IMR-90 (cell line): ENCODE data around the gene TRIM73. TPM values are rescaled to one million over a fixed set of nuclear protein-coding genes. Genes with fewer than 3 reads are reported as not detected.
"Not testable (repeated sequence)": the region's sequence is repeated elsewhere in the genome, so short reads cannot be mapped to it uniquely, and the experiment has no call there.

Experiments
- ATAC-seq: fragments of 200-7000 bp; cut with Tn5 transposase; 2 replicates; pipeline ENCODE4 v1.9.1; 2020; ENCODE audit warnings: low read depth, mild to moderate bottlenecking, moderate library complexity
- BruUV-seq: library from RNA; stranded (reverse); fragments of 400-500 nt; replicated peaks from 2 replicates; lab custom pipeline; 2021; lab: Mats Ljungman, UMichigan
- CTCF ChIA-PET: fragments of 300-600 bp; formaldehyde crosslinking; extraction: SDS; loops from one replicate; lab custom pipeline; 2021; ENCODE audit warnings: antibody characterized with exemption; lab: Yijun Ruan, JAX
- POLR2A ChIA-PET: fragments of 300-600 bp; sonication (Branson Sonifier 250); formaldehyde crosslinking; loops from one replicate; lab custom pipeline; 2022; ENCODE audit warnings: antibody characterized with exemption; ENCODE audit not compliant: unreplicated experiment; lab: Charles Lee
- DNase-seq: peaks from one replicate; pipeline ENCODE4 v3.0.0; 2013
- H2AFZ ChIP-seq: replicated peaks from 2 replicates; pipeline ENCODE3; 2013; ENCODE audit warnings: low read length, mild to moderate bottlenecking; ENCODE audit not compliant: poor library complexity
- H2AK5ac ChIP-seq: 2 replicates; pipeline ENCODE4 v1.6.1; 2013; ENCODE audit warnings: low read depth, low read length, inconsistent platforms
- H2AK9ac ChIP-seq: replicated peaks from 2 replicates; pipeline ENCODE3; 2013; ENCODE audit warnings: mild to moderate bottlenecking, low read depth, low read length, moderate library complexity; ENCODE audit not compliant: poor library complexity
- H2BK120ac ChIP-seq: 2 replicates; pipeline ENCODE4 v1.6.1; 2013; ENCODE audit warnings: low read depth, low read length, inconsistent platforms
- H2BK15ac ChIP-seq: 3 replicates; pipeline ENCODE4 v1.6.1; 2013; ENCODE audit warnings: low read depth, low read length, inconsistent platforms
- H2BK20ac ChIP-seq: 2 replicates; pipeline ENCODE4 v1.6.1; 2013; ENCODE audit warnings: low read depth, mild to moderate bottlenecking, inconsistent platforms, low read length, moderate library complexity
- H2BK5ac ChIP-seq: 2 replicates; pipeline ENCODE4 v1.6.1; 2013; ENCODE audit warnings: mild to moderate bottlenecking, low read depth, low read length, inconsistent platforms; ENCODE audit not compliant: poor library complexity, severe bottlenecking
- H3K14ac ChIP-seq: replicated peaks from 2 replicates; pipeline ENCODE4 v1.6.1; 2013; ENCODE audit warnings: low read depth, low read length, inconsistent platforms
- H3K18ac ChIP-seq: 2 replicates; pipeline ENCODE4 v1.6.1; 2013; ENCODE audit warnings: low read depth, low read length, control low read depth
- H3K23ac ChIP-seq: 2 replicates; pipeline ENCODE4 v1.6.1; 2013; ENCODE audit warnings: low read depth, low read length, inconsistent platforms
- H3K27ac ChIP-seq: 2 replicates; pipeline ENCODE4 v1.5.1; 2013; ENCODE audit warnings: mild to moderate bottlenecking, control low read depth, low read length; ENCODE audit not compliant: insufficient read depth
- H3K27me3 ChIP-seq: 2 replicates; pipeline ENCODE4 v1.6.1; 2013; ENCODE audit warnings: low read length; ENCODE audit not compliant: control insufficient read depth, insufficient read depth
- H3K36me3 ChIP-seq: 2 replicates; pipeline ENCODE4 v1.6.1; 2013; ENCODE audit warnings: low read length, mixed read lengths; ENCODE audit not compliant: control insufficient read depth, insufficient read depth
- H3K4ac ChIP-seq: 2 replicates; pipeline ENCODE4 v1.6.1; 2013; ENCODE audit warnings: low read depth, low read length, inconsistent platforms
- H3K4me1 ChIP-seq: 2 replicates; pipeline ENCODE4 v1.6.1; 2013; ENCODE audit warnings: low read length, mixed read lengths; ENCODE audit not compliant: control insufficient read depth, insufficient read depth
- H3K4me2 ChIP-seq: 2 replicates; pipeline ENCODE4 v1.6.1; 2013; ENCODE audit warnings: low read depth, mild to moderate bottlenecking, control low read depth, low read length, moderate library complexity
- H3K4me3 ChIP-seq: 2 replicates; pipeline ENCODE4 v1.5.1; 2013; ENCODE audit warnings: low read depth, mild to moderate bottlenecking, control low read depth, low read length, moderate library complexity; ENCODE audit not compliant: insufficient read depth
- H3K56ac ChIP-seq: 2 replicates; pipeline ENCODE4 v1.6.1; 2013; ENCODE audit warnings: low read length, inconsistent platforms; ENCODE audit not compliant: insufficient read depth; ENCODE audit errors: extremely low read depth
- H3K79me1 ChIP-seq, 2 experiments: 2 replicates each; pipeline ENCODE4 v1.6.1; 2013; ENCODE audit warnings: low read length in 2 of 2, inconsistent platforms in 1 of 2, low read depth in 1 of 2
- H3K9ac ChIP-seq: 2 replicates; pipeline ENCODE4 v1.6.1; 2013; ENCODE audit warnings: low read depth, low read length, control low read depth
- H3K9me1 ChIP-seq: 2 replicates; pipeline ENCODE4 v1.6.1; 2013; ENCODE audit warnings: low read length, inconsistent platforms; ENCODE audit not compliant: insufficient read depth
- H3K9me3 ChIP-seq: 2 replicates; pipeline ENCODE4 v1.6.1; 2013; ENCODE audit warnings: low read length; ENCODE audit not compliant: control insufficient read depth, insufficient read depth
- H4K20me1 ChIP-seq: 2 replicates; pipeline ENCODE4 v1.6.1; 2013; ENCODE audit warnings: low read length, inconsistent platforms; ENCODE audit not compliant: insufficient read depth
- H4K5ac ChIP-seq: 2 replicates; pipeline ENCODE4 v1.6.1; 2013; ENCODE audit warnings: mild to moderate bottlenecking, low read depth, low read length, control low read depth
- H4K8ac ChIP-seq, 2 experiments: 2 replicates each; pipeline ENCODE4 v1.6.1; 2013; ENCODE audit warnings: low read depth in 2 of 2, low read length in 2 of 2, control low read depth in 1 of 2, inconsistent platforms in 1 of 2
- H4K91ac ChIP-seq: 2 replicates; pipeline ENCODE4 v1.6.1; 2013; ENCODE audit warnings: low read depth, low read length, inconsistent platforms; ENCODE audit not compliant: insufficient read depth
- WGBS, 2 experiments: methylation state at CpG; one replicate each; pipeline versions ENCODE4 v1.1.5 to v1.1.7; 2013; ENCODE audit warnings: missing lambda C conversion rate in 2 of 2; ENCODE audit not compliant: insufficient read length in 1 of 2; ENCODE audit errors: extremely low coverage in 2 of 2; 5-methylcytosine and 5-hydroxymethylcytosine counted together
- dilution Hi-C: fragments of 300-500 bp; cut with HindIII; formaldehyde crosslinking; loops from one replicate; pipeline ENCODE4 v1.14.3; 2018; ENCODE audit warnings: low sequenced_read_pairs; ENCODE audit not compliant: unreplicated experiment
- in situ Hi-C: fragments of 300-500 bp; cut with MboI; formaldehyde crosslinking; loops from 3 replicates; pipeline ENCODE4 v1.14.3; 2019; ENCODE audit warnings: low sequenced_read_pairs, inconsistent platforms, mixed read lengths
- intact Hi-C: fragments of 100-400 bp; cut with micrococcal nuclease; formaldehyde crosslinking; loops from 2 replicates; pipeline ENCODE4 v1.10.0; 2022
- polyA plus RNA-seq, 3 experiments: library from polyadenylated mRNA; depleted of rRNA; stranded (reverse); fragments of >200 nt; gene quantifications; 2 replicates each; pipeline ENCODE4 v1.2.3, GENCODE V29; 2012; ENCODE audit warnings: low replicate concordance in 1 of 3
- total RNA-seq: library from RNA; depleted of rRNA; stranded (reverse); fragments of >200 nt; gene quantifications from 2 replicates; pipeline ENCODE4 v1.2.3, GENCODE V29; 2012

The TRIM73 gene
- total and polyA plus RNA-seq, 2 of the 4 experiments (the other 2 are of a cell fraction) = 0.18 to 0.84 TPM

DNA sequence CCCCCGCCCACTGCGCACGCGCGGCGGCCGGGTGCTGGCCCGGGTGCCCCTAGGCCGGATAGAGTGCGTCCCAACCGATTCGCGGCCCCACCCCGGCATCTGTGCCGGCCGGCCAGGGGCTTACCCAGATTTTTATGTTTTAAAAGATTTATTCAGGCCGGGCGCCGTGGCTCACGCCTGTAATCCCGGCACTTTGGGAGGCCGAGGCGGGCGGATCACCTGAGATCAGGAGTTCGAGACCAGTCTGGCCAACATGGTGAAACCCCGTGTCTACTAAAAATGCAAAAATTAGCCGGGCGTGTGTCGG lies 35.9 kb upstream of the TRIM73 start:
- intact Hi-C loops, H3K36me3 ChIP-seq, H2AFZ ChIP-seq, H2BK5ac ChIP-seq, H3K27ac ChIP-seq, H3K14ac ChIP-seq, H2AK9ac ChIP-seq, H3K18ac ChIP-seq, H3K23ac ChIP-seq, H3K4me2 ChIP-seq, POLR2A ChIA-PET, H4K8ac ChIP-seq, DNase-seq, H3K9ac ChIP-seq, H3K4ac ChIP-seq, BruUV-seq, H3K27me3 ChIP-seq, H3K9me1 ChIP-seq, H3K56ac ChIP-seq, H3K4me1 ChIP-seq, dilution Hi-C loops, CTCF ChIA-PET, H4K5ac ChIP-seq, in situ Hi-C loops, H4K91ac ChIP-seq, H2BK15ac ChIP-seq, H2AK5ac ChIP-seq, H2BK20ac ChIP-seq, H3K9me3 ChIP-seq, H4K20me1 ChIP-seq, H3K79me1 ChIP-seq, H2BK120ac ChIP-seq: not testable (repeated sequence)
- H3K4me3 ChIP-seq = peak overlapping the region; percentile 41
- ATAC-seq = peak; percentile 78
- no CpG with 5 or more reads among the region's 29 CpGs for WGBS, 2 experiments

DNA sequence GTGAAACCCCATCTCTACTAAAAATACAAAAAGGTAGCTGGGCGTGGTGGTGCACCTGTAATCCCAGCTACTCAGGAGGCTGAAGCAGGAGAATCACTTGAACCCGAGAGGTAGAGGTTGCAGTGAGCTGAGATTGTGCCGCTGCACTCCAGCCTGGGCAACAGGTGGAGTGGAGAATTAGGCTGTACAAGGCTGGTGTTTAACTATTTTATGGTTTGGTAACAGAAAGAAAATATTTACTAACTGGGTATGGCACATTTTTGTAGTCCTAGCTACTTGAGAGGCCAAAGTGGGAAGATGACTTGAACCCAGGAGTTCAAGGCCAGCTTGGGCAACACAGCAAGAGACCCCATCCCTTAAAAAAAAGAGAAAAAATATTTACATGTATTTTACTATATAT lies 31.4 kb upstream of the TRIM73 start:
- dilution Hi-C loops, H3K27me3 ChIP-seq, H2AFZ ChIP-seq, H4K91ac ChIP-seq, H3K4ac ChIP-seq, H3K9ac ChIP-seq, H2AK5ac ChIP-seq, DNase-seq, H2BK15ac ChIP-seq, H3K4me3 ChIP-seq, CTCF ChIA-PET, POLR2A ChIA-PET, H3K56ac ChIP-seq, H3K36me3 ChIP-seq, H2BK20ac ChIP-seq, H3K4me1 ChIP-seq, H2BK120ac ChIP-seq, H4K5ac ChIP-seq, H3K23ac ChIP-seq, H3K27ac ChIP-seq, intact Hi-C loops, H4K20me1 ChIP-seq, ATAC-seq, H4K8ac ChIP-seq, in situ Hi-C loops, H3K18ac ChIP-seq, H2AK9ac ChIP-seq, H3K4me2 ChIP-seq, H3K14ac ChIP-seq, H3K9me3 ChIP-seq, BruUV-seq, H3K9me1 ChIP-seq, H2BK5ac ChIP-seq, H3K79me1 ChIP-seq: not testable (repeated sequence)
- WGBS, 2 experiments = no CpG with 5 or more reads among the region's 3 CpGs
